GM19438 (cell line): ENCODE data around the gene RFFL.
A peak's percentile ranks its signal among the peaks of the same experiment; 100 is the strongest.
"Not testable (repeated sequence)": the region's sequence is repeated elsewhere in the genome, so short reads cannot be mapped to it uniquely, and the experiment has no call there.

Experiments used
- ATAC-seq: cut with Tn5 transposase; IDR thresholded peaks from one replicate; pipeline ENCODE4 v1.9.1; 2021; ENCODE audit warnings: low read depth; ENCODE audit not compliant: unreplicated experiment

The RFFL gene

GRCh38 chr17:35011671-35012216, 51.8 kb downstream of the RFFL start:
- ATAC-seq = no peak

GRCh38 chr17:35010093-35010492, 53.4 kb downstream of the RFFL start:
- no peak for ATAC-seq

GRCh38 chr17:35006961-35007360, 56.5 kb downstream of the RFFL start:
- no peak for ATAC-seq

GRCh38 chr17:35006345-35006744, 57.2 kb downstream of the RFFL start:
- no peak for ATAC-seq

- no peak for ATAC-seq
Observed at GRCh38 chr17:35003778-35004177, 59.7 kb downstream of the RFFL start.

- no peak for ATAC-seq
Observed at GRCh38 chr17:35002876-35003551, 60.5 kb downstream of the RFFL start.

- no peak for ATAC-seq
Observed at GRCh38 chr17:35001549-35001948, 62.0 kb downstream of the RFFL start.

- not testable (repeated sequence) for ATAC-seq
Observed at GRCh38 chr17:35000965-35001364, 62.5 kb downstream of the RFFL start.

- no peak for ATAC-seq
Observed at GRCh38 chr17:34999456-34999855, 64.1 kb downstream of the RFFL start.

GRCh38 chr17:34998205-34998604, 65.3 kb downstream of the RFFL start:
- ATAC-seq = no peak

- no peak for ATAC-seq
Observed at GRCh38 chr17:34997355-34997862, 66.1 kb downstream of the RFFL start.

GRCh38 chr17:34996422-34997285, 66.9 kb downstream of the RFFL start:
- ATAC-seq = no peak

GRCh38 chr17:34993031-34993430, 70.5 kb downstream of the RFFL start:
- ATAC-seq = no peak

- no peak for ATAC-seq
Observed at GRCh38 chr17:34991606-34992005, 71.9 kb downstream of the RFFL start.

- no peak for ATAC-seq
Observed at GRCh38 chr17:34990921-34991365, 72.6 kb downstream of the RFFL start.

GRCh38 chr17:34989473-34989872, 74.0 kb downstream of the RFFL start:
- ATAC-seq = no peak

- no peak for ATAC-seq
Observed at GRCh38 chr17:34988644-34989043, 74.9 kb downstream of the RFFL start.

- no peak for ATAC-seq
Observed at GRCh38 chr17:34987232-34987631, 76.3 kb downstream of the RFFL start.

GRCh38 chr17:34981538-34982241, 81.8 kb downstream of the RFFL start:
- ATAC-seq = no peak

- ATAC-seq = peak; percentile 87
Observed at GRCh38 chr17:34980681-34981537, 82.6 kb downstream of the RFFL start.
